Breast epithelium (tissue), 3 donors: ENCODE results near the gene SKAP1.

Experiments used
- POLR2A ChIP-seq: fragments of 450-650 bp; IDR thresholded peaks from one replicate; pipeline ENCODE4 v1.6.1; 2016; ENCODE audit warnings: antibody characterized with exemption, mild to moderate bottlenecking, moderate library complexity
- POLR2AphosphoS5 ChIP-seq, 3 donors: sonication (generic); formaldehyde crosslinking; IDR thresholded peaks; one replicate each; pipeline ENCODE4 v1.6.1; 2017; ENCODE audit warnings: antibody characterized with exemption in 3 of 3
- TF ChIP-seq, protein P1 (sequence below), 3 donors: fragments of 450-650 bp; IDR thresholded peaks; one replicate each; pipeline ENCODE4 v1.5.1; 2016 to 2017; ENCODE audit warnings: antibody characterized with exemption in 3 of 3, mild to moderate bottlenecking in 3 of 3, moderate library complexity in 3 of 3

DNA sequence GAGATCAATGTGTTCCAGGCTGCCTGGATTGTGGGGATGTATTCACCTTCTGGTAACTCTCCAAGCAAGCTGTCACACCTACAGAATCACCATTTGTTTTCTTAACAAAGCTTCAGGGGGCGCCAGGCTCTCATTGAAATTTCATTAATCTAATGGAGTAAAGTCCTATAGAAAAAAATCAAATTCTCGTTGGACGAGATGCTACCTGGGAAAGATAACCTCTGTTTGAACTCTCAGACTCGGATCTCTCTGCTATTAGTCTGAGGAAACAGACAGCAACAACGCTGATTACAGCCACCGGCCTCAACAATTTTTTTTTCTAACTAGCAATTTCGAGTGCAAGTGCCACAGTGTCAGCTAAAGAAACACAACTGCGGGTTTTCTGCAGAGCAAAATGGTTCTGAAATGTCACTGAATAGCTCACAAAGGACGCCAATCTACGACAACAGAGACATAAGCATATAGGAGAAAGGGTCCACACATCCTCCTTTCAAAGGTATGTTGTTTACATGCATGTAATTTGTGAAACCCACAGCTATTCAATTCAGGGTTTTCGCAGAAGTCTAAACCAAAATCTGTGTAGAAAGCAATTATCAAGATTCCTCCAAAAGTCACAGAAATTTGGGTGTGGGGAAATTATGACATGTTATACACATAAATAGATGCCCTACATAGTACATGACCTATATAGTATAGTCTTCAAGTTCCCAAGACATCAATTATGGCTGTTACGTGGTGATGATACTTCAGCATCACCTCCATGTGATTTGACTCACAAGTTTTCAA is 135.8 kb downstream of the SKAP1 start:
- TF ChIP-seq, protein P1, sequence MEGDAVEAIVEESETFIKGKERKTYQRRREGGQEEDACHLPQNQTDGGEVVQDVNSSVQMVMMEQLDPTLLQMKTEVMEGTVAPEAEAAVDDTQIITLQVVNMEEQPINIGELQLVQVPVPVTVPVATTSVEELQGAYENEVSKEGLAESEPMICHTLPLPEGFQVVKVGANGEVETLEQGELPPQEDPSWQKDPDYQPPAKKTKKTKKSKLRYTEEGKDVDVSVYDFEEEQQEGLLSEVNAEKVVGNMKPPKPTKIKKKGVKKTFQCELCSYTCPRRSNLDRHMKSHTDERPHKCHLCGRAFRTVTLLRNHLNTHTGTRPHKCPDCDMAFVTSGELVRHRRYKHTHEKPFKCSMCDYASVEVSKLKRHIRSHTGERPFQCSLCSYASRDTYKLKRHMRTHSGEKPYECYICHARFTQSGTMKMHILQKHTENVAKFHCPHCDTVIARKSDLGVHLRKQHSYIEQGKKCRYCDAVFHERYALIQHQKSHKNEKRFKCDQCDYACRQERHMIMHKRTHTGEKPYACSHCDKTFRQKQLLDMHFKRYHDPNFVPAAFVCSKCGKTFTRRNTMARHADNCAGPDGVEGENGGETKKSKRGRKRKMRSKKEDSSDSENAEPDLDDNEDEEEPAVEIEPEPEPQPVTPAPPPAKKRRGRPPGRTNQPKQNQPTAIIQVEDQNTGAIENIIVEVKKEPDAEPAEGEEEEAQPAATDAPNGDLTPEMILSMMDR (IDR thresholded peaks at IDR 0.05), result no peak
- TF ChIP-seq POLR2AphosphoS5 (IDR thresholded peaks at IDR 0.05) (no peak), POLR2A (no peak)
